ENCODE measurements around the gene KDM2A. TPM values are rescaled to one million over a fixed set of nuclear protein-coding genes. Genes with fewer than 3 reads are reported as not detected.

KDM2A gene
- total and polyA plus RNA-seq, 2 donors (not counting 3 experiments of a cell fraction or from before 2014, with no cell fraction given): 72.2 to 79.5 TPM

GRCh38 chr11:67295846-67296245 is 176.8 kb downstream of the KDM2A start:
- Histone ChIP-seq H3K9ac (replicated peaks; ENCODE audit: extremely low read depth, insufficient read depth, low read length) (no peak overlapping the region), H3K27ac (ENCODE audit: insufficient read depth, low read depth, low read length) (no peak overlapping the region), H2AFZ (ENCODE audit: low read depth, low read length) (no peak overlapping the region), H3K79me2 (ENCODE audit: control insufficient read depth, insufficient read depth, low read length) (peaks cover 23% of the 10 kb centered on the region), H3K27me3 (ENCODE audit: control insufficient read depth in 2 of 2, insufficient read depth in 2 of 2, low read length in 2 of 2) (no peaks in the 10 kb centered on the region), H3K4me2 (ENCODE audit: insufficient read depth, low read length) (no peak overlapping the region), H3K9me3 (replicated peaks; ENCODE audit: control insufficient read depth, insufficient read depth, low read length) (no peaks in the 10 kb centered on the region), H4K20me1 (replicated peaks; ENCODE audit: control insufficient read depth, extremely low read depth, insufficient read depth, low read length) (no peaks in the 10 kb centered on the region), H3K4me1 (ENCODE audit: control insufficient read depth, extremely low read depth, insufficient read depth, low read length) (no peaks in the 10 kb centered on the region), H3K9me1 (replicated peaks; ENCODE audit: control insufficient read depth, extremely low read depth, insufficient read depth, low read length) (no peaks in the 10 kb centered on the region), H3K4me3 (replicated peaks in 1 of 3; ENCODE audit: insufficient read depth in 1 of 3, low read depth in 1 of 3, low read length in 3 of 3) (no peak overlapping the region), H3K36me3 (ENCODE audit: control insufficient read depth in 2 of 2, extremely low read depth in 1 of 2, insufficient read depth in 2 of 2, low read length in 2 of 2) (peaks cover 3 to 29% of the 10 kb centered on the region in 2 experiments)
- DNase-seq (ENCODE audit: low read depth, low spot score): no peak
- FAIRE-seq: no peak
- ChIA-PET CTCF (interaction anchor here (0.8 kb wide), 1 partner anchor 34 kb away, joined by 3 read pairs; no protein-coding TSS in a partner anchor), POLR2A (no interaction called here)
- BruUV-seq (replicated peaks): no TSS peak
- dilution Hi-C loops (cut with MboI; ENCODE audit: extremely low pct_ligation_motif_present, low sequenced_read_pairs): no loop called here
- TF ChIP-seq CTCF (IDR thresholded peaks at IDR 0.05; ENCODE audit: extremely low read depth in 1 of 2, insufficient read depth in 1 of 2, low read depth in 1 of 2, low read length in 2 of 2) (no peak), GATA2 (IDR thresholded peaks at IDR 0.05; ENCODE audit: insufficient read depth, insufficient read length, low read depth, low read length) (no peak), MYC (IDR thresholded peaks at IDR 0.05; ENCODE audit: low read depth, low read length) (no peak)
- TF ChIP-seq, protein P1, sequence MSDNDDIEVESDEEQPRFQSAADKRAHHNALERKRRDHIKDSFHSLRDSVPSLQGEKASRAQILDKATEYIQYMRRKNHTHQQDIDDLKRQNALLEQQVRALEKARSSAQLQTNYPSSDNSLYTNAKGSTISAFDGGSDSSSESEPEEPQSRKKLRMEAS (IDR thresholded peaks at IDR 0.05; ENCODE audit: insufficient read depth, insufficient read length): no peak
- intact Hi-C loops (cut with micrococcal nuclease): no loop called here

DNA sequence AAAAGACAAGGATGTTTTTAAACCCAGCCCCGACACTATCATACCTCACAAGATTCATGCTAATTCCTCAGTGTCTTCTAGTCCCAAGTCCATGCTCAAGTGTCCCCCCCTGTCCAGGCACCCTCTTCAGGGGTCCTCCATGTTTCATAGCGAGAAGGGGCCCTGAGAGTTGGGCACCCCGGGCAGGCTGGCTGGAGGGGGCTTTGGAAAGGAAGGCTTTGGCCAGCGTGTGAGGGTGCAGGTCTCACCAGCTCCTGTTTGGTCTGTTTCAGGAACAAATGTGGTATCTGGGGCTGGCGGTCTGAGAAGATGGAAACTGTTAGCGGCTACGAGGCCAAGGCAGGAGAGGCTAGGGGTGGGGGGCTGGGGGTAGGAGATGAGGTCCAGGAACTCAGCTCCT is 179.7 kb downstream of the KDM2A start:
- CTCF ChIA-PET: interaction anchor here (1.2 to 1.8 kb wide), 2 partner anchors 18 to 37 kb away, joined by 3 to 4 read pairs; no protein-coding TSS in a partner anchor
- TF ChIP-seq POLR2A (IDR thresholded peaks at IDR 0.05; ENCODE audit: low read depth, low read length): no peak
- no peak for TF ChIP-seq MYC (IDR thresholded peaks at IDR 0.05; ENCODE audit: low read depth, low read length)
- TF ChIP-seq FOS (IDR thresholded peaks at IDR 0.05; ENCODE audit: borderline replicate concordance, insufficient read depth, low read length): no peak
- no peak for TF ChIP-seq GATA2 (IDR thresholded peaks at IDR 0.05; ENCODE audit: insufficient read depth, insufficient read length, low read depth, low read length)
- TF ChIP-seq EZH2 (IDR thresholded peaks at IDR 0.05; ENCODE audit: borderline replicate concordance, low read depth, low read length, severe bottlenecking): no peak
- no peak for TF ChIP-seq POLR2AphosphoS5 (IDR thresholded peaks at IDR 0.05; ENCODE audit: insufficient read depth, low read depth, low read length)
- TF ChIP-seq, protein P1 (IDR thresholded peaks at IDR 0.05; ENCODE audit: insufficient read depth, insufficient read length): no peak
- no peak for TF ChIP-seq CTCF (IDR thresholded peaks at IDR 0.05; ENCODE audit: extremely low read depth in 1 of 2, insufficient read depth in 1 of 2, low read depth in 1 of 2, low read length in 2 of 2)
- no peak for TF ChIP-seq JUN (IDR thresholded peaks at IDR 0.05; ENCODE audit: borderline replicate concordance, insufficient read depth, insufficient read length, low read depth)
- H3K4me3 ChIP-seq (replicated peaks in 1 of 3; ENCODE audit: insufficient read depth in 1 of 3, low read depth in 1 of 3, low read length in 3 of 3): no peak overlapping the region
- H3K27me3 ChIP-seq (ENCODE audit: control insufficient read depth in 2 of 2, insufficient read depth in 2 of 2, low read length in 2 of 2): no peaks in the 10 kb centered on the region
- no peak overlapping the region for H3K27ac ChIP-seq (ENCODE audit: insufficient read depth, low read depth, low read length)
- no peak overlapping the region for H2AFZ ChIP-seq (ENCODE audit: low read depth, low read length)
- DNase-seq (ENCODE audit: low read depth, low spot score) (no peak), FAIRE-seq (no peak)
- H3K4me2 ChIP-seq (ENCODE audit: insufficient read depth, low read length): no peak overlapping the region
- intact Hi-C loops (cut with micrococcal nuclease) (no loop called here), dilution Hi-C loops (cut with MboI; ENCODE audit: extremely low pct_ligation_motif_present, low sequenced_read_pairs) (no loop called here)
- BruUV-seq (replicated peaks): no TSS peak
- H3K36me3 ChIP-seq (ENCODE audit: control insufficient read depth in 2 of 2, extremely low read depth in 1 of 2, insufficient read depth in 2 of 2, low read length in 2 of 2): peaks cover 3 to 27% of the 10 kb centered on the region in 2 experiments
- no peaks in the 10 kb centered on the region for H4K20me1 ChIP-seq (replicated peaks; ENCODE audit: control insufficient read depth, extremely low read depth, insufficient read depth, low read length)
- no peaks in the 10 kb centered on the region for H3K9me1 ChIP-seq (replicated peaks; ENCODE audit: control insufficient read depth, extremely low read depth, insufficient read depth, low read length)
- H3K9ac ChIP-seq (replicated peaks; ENCODE audit: extremely low read depth, insufficient read depth, low read length): no peak overlapping the region
- H3K4me1 ChIP-seq (ENCODE audit: control insufficient read depth, extremely low read depth, insufficient read depth, low read length): no peaks in the 10 kb centered on the region
- H3K79me2 ChIP-seq (ENCODE audit: control insufficient read depth, insufficient read depth, low read length): peaks cover 14% of the 10 kb centered on the region
- POLR2A ChIA-PET: no interaction called here
- no peaks in the 10 kb centered on the region for H3K9me3 ChIP-seq (replicated peaks; ENCODE audit: control insufficient read depth, insufficient read depth, low read length)
